GM12892 (cell line): ENCODE results near the gene GNAQ.

ENCODE experiments used
- DNase-seq: peaks from one replicate; pipeline ENCODE4 v3.0.0; 2011; ENCODE audit not compliant: insufficient read length
- FAIRE-seq: peaks from 2 replicates; lab custom pipeline; 2011; peaks lifted over from hg19 to GRCh38; lab: Jason Lieb, UNC
- POLR2A ChIP-seq: IDR thresholded peaks from 2 replicates; pipeline ENCODE4 v1.6.1; 2011; ENCODE audit warnings: low read depth, low read length, control low read depth
- POLR2AphosphoS5 ChIP-seq: IDR thresholded peaks from 2 replicates; pipeline ENCODE4 v1.6.1; 2011; ENCODE audit warnings: low read depth, low read length, control low read depth
- TAF1 ChIP-seq: IDR thresholded peaks from 2 replicates; pipeline ENCODE4 v1.6.1; 2011; ENCODE audit warnings: low read depth, mild to moderate bottlenecking, control low read depth, low read length, borderline replicate concordance

Gene GNAQ

DNA sequence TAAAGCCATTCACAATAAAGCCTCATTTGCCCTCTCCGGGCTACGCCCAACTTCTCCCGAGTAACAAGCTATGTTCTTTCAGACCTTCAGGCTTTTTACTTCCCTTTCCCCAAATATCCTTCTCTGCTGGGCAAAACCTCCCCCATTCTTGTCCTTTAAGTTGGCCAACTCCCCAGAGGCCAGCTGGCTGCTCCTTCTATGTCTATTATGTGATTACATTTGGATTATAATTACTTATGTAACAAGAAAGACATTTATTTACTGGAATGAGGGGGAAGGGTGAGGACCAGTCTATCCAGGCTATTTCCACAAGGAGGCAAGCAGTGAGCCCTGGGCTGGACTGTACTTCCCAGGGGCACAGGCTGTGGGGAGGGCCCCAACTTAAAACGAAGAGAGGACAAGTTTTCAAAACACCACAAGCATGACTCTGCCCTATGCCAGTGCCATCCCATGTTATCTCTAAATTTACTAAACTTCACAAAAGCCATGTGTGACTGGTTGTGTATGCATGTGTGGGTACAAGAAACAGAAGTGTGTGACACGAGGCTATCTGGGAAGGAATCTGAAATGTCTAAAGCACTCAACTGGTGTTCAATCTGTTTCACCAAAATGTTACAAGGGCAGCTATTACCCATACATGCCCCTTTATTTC is 84.5 kb downstream of the GNAQ start:
- no peak for DNase-seq
- TF ChIP-seq POLR2A (no peak), POLR2AphosphoS5 (no peak), TAF1 (no peak)
- FAIRE-seq: no peak

DNA sequence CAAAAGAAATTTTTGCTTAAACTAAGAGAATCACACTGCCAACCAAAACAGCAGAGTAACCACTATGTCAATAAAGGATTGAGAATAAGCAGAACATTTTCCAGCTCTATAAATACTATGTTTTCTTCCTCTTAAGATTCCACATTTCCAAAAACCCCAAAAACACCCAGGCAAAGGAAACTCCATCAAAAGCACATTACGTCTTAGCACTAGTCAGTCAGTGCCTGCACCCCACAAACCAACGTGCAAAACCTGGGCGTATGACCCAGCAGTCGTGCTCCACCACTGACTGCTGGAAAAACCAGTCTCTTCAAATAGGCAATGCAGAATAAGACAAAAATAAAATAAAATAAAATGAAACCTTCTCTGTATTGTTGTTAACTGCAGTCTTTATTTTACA is 85.3 kb downstream of the GNAQ start:
- FAIRE-seq: no peak
- TF ChIP-seq POLR2AphosphoS5 (no peak), POLR2A (no peak), TAF1 (no peak)

DNA sequence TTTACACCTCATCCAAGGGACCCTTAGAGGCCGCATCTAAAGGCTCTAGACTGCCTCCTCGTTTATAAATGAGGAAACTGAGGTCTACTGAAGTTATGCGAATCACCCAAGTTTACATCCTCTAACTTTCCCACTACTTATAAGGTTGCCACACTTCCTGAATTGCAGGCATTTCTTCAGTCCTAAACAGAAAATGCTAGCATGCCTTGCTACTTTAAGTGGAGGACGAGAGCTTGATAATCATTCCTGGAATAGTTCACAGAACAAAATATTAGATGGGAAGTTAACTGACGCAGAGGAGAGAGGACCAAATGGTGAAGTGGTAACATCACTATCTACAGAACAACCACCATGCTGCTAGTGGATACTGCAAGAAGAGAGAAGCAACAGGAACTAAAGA is 85.8 kb downstream of the GNAQ start:
- no peak for FAIRE-seq
- TF ChIP-seq TAF1 (no peak), POLR2A (no peak), POLR2AphosphoS5 (no peak)
- DNase-seq: no peak

More for the DNA sequence above, 85.3 kb downstream of the GNAQ start:
- no peak for DNase-seq

DNA sequence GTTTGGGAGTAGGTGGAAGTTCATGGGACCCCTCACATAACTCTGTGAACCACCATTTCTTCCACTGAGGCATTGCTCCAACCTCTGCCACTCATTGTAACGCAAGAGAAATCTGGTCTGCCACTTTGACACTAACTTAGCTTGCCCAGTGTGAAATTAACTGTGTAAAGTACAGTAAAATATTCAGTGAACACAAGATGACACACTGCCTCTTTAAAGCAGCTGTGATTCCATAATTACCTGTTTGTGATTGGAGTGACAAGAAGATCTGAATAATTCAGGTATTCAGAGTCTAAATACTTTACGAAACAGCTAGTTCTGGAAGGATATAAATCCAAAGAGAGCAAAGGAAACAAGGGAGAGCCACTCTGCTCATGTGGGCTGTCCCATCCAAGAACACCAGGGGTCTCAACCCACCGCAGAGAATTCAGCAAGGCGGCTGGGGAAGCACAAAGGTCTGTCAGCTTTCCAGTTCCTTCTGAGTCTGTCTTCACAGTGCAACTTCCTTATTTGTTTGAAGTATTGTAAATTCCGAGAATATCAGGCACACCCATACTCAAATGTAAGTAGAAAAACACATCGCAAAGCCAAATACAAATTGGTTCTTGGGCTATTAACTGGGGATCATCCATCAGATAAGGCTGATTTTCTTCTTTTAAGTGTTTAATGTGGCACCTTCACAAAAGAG is 86.9 kb downstream of the GNAQ start:
- FAIRE-seq (no peak), DNase-seq (no peak)
- TF ChIP-seq TAF1 (no peak), POLR2A (no peak)

DNA sequence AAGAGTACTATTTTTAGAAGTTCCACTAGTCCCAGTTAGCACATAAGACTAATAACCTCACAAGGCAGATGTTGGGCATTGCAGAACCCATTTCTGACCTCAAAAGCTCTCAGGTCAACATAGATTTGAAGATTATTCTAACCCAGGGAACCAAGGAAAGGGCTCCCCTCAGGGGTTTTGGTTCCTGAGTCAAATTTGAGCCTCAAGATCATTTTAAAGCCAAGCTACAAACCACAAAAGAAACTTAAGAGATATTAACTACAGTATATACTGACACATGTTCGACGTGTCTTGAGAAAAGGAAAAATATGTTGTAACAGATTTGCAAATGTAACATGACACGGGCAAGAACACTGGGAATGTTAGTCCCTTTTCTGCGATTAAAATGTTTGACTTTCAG is 88.6 kb downstream of the GNAQ start:
- FAIRE-seq (no peak), DNase-seq (no peak)
- no peak for TF ChIP-seq POLR2AphosphoS5
- TF ChIP-seq TAF1: no peak

DNA sequence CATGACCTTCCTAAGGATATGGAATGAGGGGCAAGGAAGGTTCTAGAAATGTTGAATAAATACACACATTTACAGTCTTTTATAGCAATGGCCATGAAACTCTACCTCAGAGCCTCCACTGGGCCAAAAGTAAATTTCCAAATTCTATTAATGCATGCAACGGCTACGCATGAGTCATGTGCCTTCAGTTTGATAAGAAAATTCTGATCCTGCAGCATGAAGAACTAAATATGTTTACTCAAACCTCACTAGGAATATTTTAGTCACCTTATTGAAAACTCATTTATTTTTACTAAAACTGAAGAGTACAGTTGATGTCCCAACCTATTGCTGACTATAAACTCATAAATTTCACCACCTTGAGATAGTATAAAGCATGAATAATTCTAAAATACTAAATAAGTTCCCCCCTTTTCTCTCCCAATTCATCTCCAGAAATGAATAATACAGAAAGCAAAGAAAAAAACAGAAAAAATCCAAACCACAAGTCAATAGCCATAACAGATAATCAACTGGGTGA is 92.4 kb downstream of the GNAQ start:
- FAIRE-seq: no peak
- TF ChIP-seq POLR2AphosphoS5 (no peak), TAF1 (no peak), POLR2A (no peak)

DNA sequence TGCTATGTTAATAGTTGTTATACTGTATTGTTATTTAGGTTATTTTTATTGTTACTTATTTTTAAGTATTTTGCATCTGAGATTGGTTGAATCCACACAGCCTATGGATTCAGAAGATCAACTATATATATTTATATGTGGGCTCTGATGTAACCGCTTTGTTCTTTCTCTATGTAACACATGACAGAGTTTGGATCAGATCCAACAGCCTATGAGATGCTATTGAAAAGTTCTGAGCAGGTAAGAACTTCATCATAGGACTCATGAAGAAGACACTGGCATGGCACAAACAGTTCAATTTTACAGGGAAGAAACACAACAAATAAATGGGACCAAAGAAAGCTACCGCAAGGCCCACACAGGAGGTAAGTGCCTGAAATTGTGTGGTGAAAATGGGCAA is 93.4 kb downstream of the GNAQ start:
- DNase-seq (no peak), FAIRE-seq (no peak)
- TF ChIP-seq POLR2A (no peak), POLR2AphosphoS5 (no peak), TAF1 (no peak)

More for the DNA sequence above, 92.4 kb downstream of the GNAQ start:
- no peak for DNase-seq

DNA sequence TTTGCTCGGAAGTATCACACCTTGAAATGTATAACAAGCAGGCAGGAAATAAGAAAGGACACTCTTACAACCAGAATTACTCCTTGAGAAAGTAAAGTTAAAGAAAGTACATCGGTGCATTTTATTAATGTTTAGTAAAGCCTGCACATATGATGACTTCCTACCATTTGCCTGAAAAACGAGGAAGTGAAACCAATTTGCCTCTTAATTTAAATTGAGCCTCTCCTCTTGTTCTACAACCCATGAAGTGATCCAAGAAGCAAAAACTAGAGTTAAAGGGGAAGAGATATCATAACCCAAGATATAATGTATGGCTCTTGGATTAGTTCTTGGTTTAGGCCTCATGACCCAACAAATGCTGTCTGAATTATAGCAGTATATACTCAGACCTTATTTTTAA is 95.6 kb downstream of the GNAQ start:
- TF ChIP-seq POLR2A (no peak), POLR2AphosphoS5 (no peak), TAF1 (no peak)
- DNase-seq: no peak
- FAIRE-seq: no peak

DNA sequence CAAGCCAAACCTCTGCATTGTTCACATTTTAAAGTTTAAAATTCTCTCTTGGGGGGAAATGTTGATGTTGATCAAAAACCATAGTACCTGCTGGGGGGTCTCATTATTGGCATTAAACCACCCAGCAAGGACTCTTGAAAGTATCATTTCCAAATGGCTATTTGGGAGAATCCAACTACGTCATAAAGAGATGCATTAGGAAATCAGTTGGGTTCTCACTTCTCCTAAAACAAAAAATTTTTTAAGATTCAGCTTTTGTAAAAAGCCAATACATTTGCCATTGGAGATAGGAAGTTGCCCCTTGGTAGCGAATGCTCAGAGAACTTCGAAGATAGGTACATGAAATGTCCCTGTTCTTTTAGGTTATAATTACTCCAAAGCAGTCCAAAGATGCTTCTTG is 96.4 kb downstream of the GNAQ start:
- TF ChIP-seq TAF1: no peak
- no peak for TF ChIP-seq POLR2A
- no peak for TF ChIP-seq POLR2AphosphoS5
- DNase-seq: no peak
- FAIRE-seq: no peak

DNA sequence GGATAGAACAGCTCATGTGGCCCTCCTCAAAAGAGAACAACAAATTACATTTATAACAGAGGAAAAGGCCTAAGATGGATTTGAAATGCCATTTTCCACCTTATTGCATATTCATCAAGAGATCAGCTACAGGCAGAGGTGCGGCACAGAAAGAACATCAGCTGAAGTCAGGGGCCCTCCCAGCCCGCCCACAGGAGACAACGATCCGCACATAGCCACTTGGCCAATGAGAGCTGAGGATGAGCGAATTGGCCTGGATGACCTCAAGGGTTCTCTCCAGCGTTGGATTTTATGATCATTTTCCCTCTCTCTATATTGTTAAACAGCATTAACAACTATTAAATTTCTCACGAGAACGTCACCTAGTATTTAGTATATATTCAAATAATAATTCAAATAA is 97.6 kb downstream of the GNAQ start:
- DNase-seq (no peak), FAIRE-seq (no peak)
- no peak for TF ChIP-seq POLR2A
- no peak for TF ChIP-seq TAF1
- TF ChIP-seq POLR2AphosphoS5: no peak

DNA sequence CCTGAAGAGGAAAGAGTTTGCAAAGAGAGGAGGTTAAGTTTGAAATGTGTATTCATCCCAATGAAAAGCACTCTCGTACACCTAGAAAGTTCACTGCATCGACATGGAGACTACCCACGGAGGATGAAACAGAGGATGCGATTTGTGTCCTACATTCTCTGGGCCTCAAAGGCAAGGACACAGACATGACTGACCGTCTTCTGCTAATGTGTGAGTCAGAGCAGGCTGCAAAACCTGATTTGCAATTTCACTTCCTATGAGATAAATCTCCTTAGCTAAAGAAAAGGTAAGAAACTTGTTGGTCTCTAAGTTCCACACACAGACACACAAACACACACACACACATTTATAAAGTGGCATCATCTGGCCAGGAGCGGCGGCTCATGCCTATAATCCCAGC is 98.6 kb downstream of the GNAQ start:
- DNase-seq: no peak
- FAIRE-seq: no peak
- TF ChIP-seq TAF1 (no peak), POLR2AphosphoS5 (no peak)

GRCh38 chr9:77929942-77930341 is 101.7 kb downstream of the GNAQ start:
- no peak for FAIRE-seq

DNA sequence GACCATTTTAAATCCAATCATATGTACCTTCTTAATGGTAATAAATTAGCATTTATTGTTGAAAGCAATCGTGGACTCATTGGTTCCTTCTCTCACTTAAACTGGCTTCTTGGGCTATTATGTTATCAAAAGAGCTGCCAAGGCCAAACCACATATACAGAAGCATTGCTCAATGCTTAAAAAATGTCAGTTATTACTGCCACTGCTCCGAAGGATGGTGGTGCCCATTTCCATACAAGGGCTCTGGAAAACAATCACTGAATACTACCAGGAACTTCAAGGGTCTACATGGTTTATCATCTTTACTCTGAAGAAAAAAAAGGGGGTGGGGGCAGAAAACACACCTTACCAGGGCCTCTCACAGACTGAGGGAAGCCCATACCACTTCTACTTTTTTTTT is 104.3 kb downstream of the GNAQ start:
- DNase-seq: no peak
- TF ChIP-seq TAF1 (no peak), POLR2A (no peak), POLR2AphosphoS5 (no peak)
- no peak for FAIRE-seq

More at GRCh38 chr9:77929942-77930341, 101.7 kb downstream of the GNAQ start:
- TF ChIP-seq POLR2A: no peak
- TF ChIP-seq TAF1: no peak
- TF ChIP-seq POLR2AphosphoS5: no peak
- no peak for DNase-seq
